Parathyroid adenoma (tissue), 2 donors: ENCODE data around the gene ARMC12.

ENCODE experiments used
- H2AFZ ChIP-seq: fragments of 300-600 bp; sonication (generic); one replicate; pipeline ENCODE4 v1.7.0; 2017; ENCODE audit warnings: antibody characterized with exemption, mild to moderate bottlenecking
- H3K27ac ChIP-seq: fragments of 300-600 bp; sonication (generic); one replicate; pipeline ENCODE4 v1.7.0; 2017
- H3K27me3 ChIP-seq: fragments of 300-600 bp; sonication (generic); one replicate; pipeline ENCODE4 v1.7.0; 2017; ENCODE audit warnings: low read length; ENCODE audit not compliant: control insufficient read depth, insufficient read depth
- H3K36me3 ChIP-seq: fragments of 300-600 bp; sonication (generic); one replicate; pipeline ENCODE4 v1.7.0; 2017; ENCODE audit warnings: low read length; ENCODE audit not compliant: control insufficient read depth, insufficient read depth
- H3K4me1 ChIP-seq: fragments of 300-600 bp; sonication (generic); one replicate; pipeline ENCODE4 v1.7.0; 2017; ENCODE audit warnings: control low read depth
- H3K4me2 ChIP-seq: fragments of 300-600 bp; sonication (generic); one replicate; pipeline ENCODE4 v1.7.0; 2017; ENCODE audit warnings: low read length
- H3K4me3 ChIP-seq: fragments of 300-600 bp; sonication (generic); one replicate; pipeline ENCODE4 v1.7.0; 2017; ENCODE audit warnings: low read depth, low read length
- H3K79me2 ChIP-seq: fragments of 300-600 bp; sonication (generic); one replicate; pipeline ENCODE4 v1.7.0; 2017; ENCODE audit warnings: control low read depth
- H3K9ac ChIP-seq: fragments of 300-600 bp; sonication (generic); one replicate; pipeline ENCODE4 v1.7.0; 2017; ENCODE audit warnings: mild to moderate bottlenecking
- H3K9me3 ChIP-seq: fragments of 300-600 bp; sonication (generic); one replicate; pipeline ENCODE4 v1.7.0; 2017; ENCODE audit warnings: low read length; ENCODE audit not compliant: control insufficient read depth
- CTCF ChIP-seq: fragments of 300-600 bp; sonication (generic); IDR thresholded peaks from one replicate; pipeline ENCODE4 v1.7.0; 2017; ENCODE audit warnings: antibody characterized with exemption, mild to moderate bottlenecking
- donor health status: primary hyperparathyroidism.

Gene ARMC12

GRCh38 chr6:35750557-35750956 is 13.7 kb downstream of the ARMC12 start:
- no peaks in the 10 kb centered on the region for H3K27me3 ChIP-seq
- no peak overlapping the region for H2AFZ ChIP-seq
- H3K9me3 ChIP-seq = no peaks in the 10 kb centered on the region
- no peak for TF ChIP-seq CTCF
- H3K79me2 ChIP-seq = no peaks in the 10 kb centered on the region
- H3K4me2 ChIP-seq = no peak overlapping the region
- no peak overlapping the region for H3K9ac ChIP-seq
- H3K4me1 ChIP-seq = no peaks in the 10 kb centered on the region
- H3K4me3 ChIP-seq = no peak overlapping the region
- no peaks in the 10 kb centered on the region for H3K36me3 ChIP-seq
- H3K27ac ChIP-seq = no peak overlapping the region

GRCh38 chr6:35751594-35751993 is 14.8 kb downstream of the ARMC12 start:
- H3K79me2 ChIP-seq = no peaks in the 10 kb centered on the region

DNA sequence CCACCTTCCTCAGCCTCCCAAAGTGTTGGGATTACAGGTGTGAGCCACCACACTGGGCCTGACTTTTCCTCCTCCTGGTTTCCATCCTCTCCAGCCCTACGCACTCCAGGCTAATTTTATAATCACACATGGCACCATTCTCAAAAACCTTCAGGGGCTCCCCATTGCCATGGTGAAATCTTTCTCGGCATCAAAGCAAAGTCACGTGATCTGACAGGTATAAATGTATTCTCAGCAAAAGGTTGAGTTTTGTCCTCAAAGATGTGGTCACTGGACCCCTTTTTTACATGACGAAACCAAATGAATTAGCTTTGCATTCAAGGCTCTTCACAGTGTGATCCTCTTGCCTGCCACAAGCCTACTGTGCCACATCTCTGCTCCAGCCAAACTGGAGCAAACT is 15.5 kb downstream of the ARMC12 start:
- Histone ChIP-seq H3K4me3 (no peak overlapping the region), H3K9ac (no peak overlapping the region), H3K9me3 (no peaks in the 10 kb centered on the region), H3K36me3 (no peaks in the 10 kb centered on the region), H3K27ac (no peak overlapping the region), H2AFZ (no peak overlapping the region), H3K27me3 (no peaks in the 10 kb centered on the region), H3K4me1 (no peaks in the 10 kb centered on the region), H3K79me2 (no peaks in the 10 kb centered on the region), H3K4me2 (no peak overlapping the region)
- TF ChIP-seq CTCF = no peak

More at GRCh38 chr6:35751594-35751993, 14.8 kb downstream of the ARMC12 start:
- Histone ChIP-seq H2AFZ (no peak overlapping the region), H3K9me3 (no peaks in the 10 kb centered on the region), H3K36me3 (no peaks in the 10 kb centered on the region), H3K4me1 (no peaks in the 10 kb centered on the region), H3K27ac (no peak overlapping the region), H3K4me2 (no peak overlapping the region), H3K4me3 (no peak overlapping the region), H3K27me3 (no peaks in the 10 kb centered on the region), H3K9ac (no peak overlapping the region)
- no peak for TF ChIP-seq CTCF

DNA sequence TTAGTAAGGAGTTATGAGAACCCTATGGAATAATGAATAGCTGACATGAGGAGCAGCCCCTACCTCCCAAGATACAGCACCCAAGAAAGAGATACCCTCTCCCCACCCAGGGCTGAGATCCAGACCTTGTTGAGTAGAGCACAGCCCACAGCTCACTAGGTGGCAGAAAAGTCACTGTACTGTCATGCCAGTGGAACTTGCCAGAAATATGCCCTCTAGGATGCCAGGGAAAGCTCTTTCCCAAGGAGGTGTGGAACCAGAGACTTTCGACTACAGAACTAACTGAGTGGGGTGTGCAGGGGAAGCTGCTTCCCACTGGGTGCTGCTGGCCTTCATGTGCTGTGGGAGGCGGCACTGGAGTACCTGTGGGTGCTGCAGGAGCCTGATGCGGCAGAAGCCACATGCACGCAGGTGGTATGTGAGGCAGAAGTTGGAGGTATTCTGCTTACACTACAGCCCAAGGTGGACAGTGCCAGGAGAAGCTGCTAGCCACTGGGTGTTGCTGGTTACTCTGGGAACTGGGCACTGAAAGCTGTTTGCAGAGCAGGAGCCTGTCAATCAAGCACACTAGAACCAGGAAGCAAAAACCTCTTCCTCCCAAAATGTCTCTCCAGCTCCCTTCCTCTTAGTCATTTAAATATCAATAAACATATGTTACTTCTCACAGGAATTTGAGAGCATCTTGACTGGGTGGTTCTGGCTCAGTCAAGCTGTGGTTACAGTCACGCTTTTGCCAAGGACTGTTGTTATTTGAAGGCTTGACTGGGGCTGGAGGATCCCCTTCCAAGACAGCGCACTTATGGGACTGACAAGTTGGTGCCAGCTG is 17.8 kb downstream of the ARMC12 start:
- Histone ChIP-seq H2AFZ (no peak overlapping the region), H3K4me3 (no peak overlapping the region), H3K4me1 (no peaks in the 10 kb centered on the region), H3K79me2 (no peaks in the 10 kb centered on the region), H3K4me2 (no peak overlapping the region), H3K27me3 (no peaks in the 10 kb centered on the region), H3K9ac (no peak overlapping the region), H3K27ac (no peak overlapping the region), H3K9me3 (no peaks in the 10 kb centered on the region), H3K36me3 (no peaks in the 10 kb centered on the region)
- no peak for TF ChIP-seq CTCF
